ENCODE measurements around the gene CD300LG. TPM values are rescaled to one million over a fixed set of nuclear protein-coding genes. Genes with fewer than 3 reads are reported as not detected.

CD300LG gene
- total RNA-seq, 4 donors from 2014 or later, result 35.2 to 382 (median 96.5) TPM

GRCh38 chr17:43842975-43843325 lies 4.0 kb upstream of the CD300LG start:
- TF ChIP-seq CTCF (IDR thresholded peaks at IDR 0.05), result no peak
- ATAC-seq (ENCODE audit: low FRiP score) (no peak), DNase-seq (ENCODE audit: low spot score) (no peak)

GRCh38 chr17:43844241-43844640 lies 2.7 kb upstream of the CD300LG start:
- no peak for DNase-seq (ENCODE audit: low spot score)
- TF ChIP-seq CTCF (IDR thresholded peaks at IDR 0.05), result no peak
- no peak for ATAC-seq (ENCODE audit: low FRiP score)

GRCh38 chr17:43845766-43846165 lies 1.2 kb upstream of the CD300LG start:
- ATAC-seq (ENCODE audit: low FRiP score) (peak; percentile 15), DNase-seq (ENCODE audit: low spot score) (no peak)
- TF ChIP-seq CTCF (IDR thresholded peaks at IDR 0.05), result no peak

GRCh38 chr17:43846221-43846712 lies 709 bp upstream of the CD300LG start:
- TF ChIP-seq CTCF (IDR thresholded peaks at IDR 0.05), result peak in 2 of 3 donors; percentile 79 to 85
- ATAC-seq (ENCODE audit: low FRiP score) (peak; percentile 96), DNase-seq (ENCODE audit: low spot score) (peak; percentile 90)

GRCh38 chr17:43848601-43849000 lies 1.6 kb downstream of the CD300LG start:
- ATAC-seq (ENCODE audit: low FRiP score) (no peak), DNase-seq (ENCODE audit: low spot score) (no peak)
- TF ChIP-seq CTCF (IDR thresholded peaks at IDR 0.05), result no peak

- no peak for DNase-seq (ENCODE audit: low spot score)
- TF ChIP-seq CTCF (IDR thresholded peaks at IDR 0.05), result no peak
- ATAC-seq (ENCODE audit: low FRiP score), result no peak
These were observed 2.1 kb downstream of the CD300LG start for GRCh38 chr17:43849116-43849515.

GRCh38 chr17:43852571-43852970 lies 5.6 kb downstream of the CD300LG start:
- no peak for TF ChIP-seq CTCF (IDR thresholded peaks at IDR 0.05)

More at GRCh38 chr17:43852571-43852970, 5.6 kb downstream of the CD300LG start:
- no peak for ATAC-seq (ENCODE audit: low FRiP score)
- no peak for DNase-seq (ENCODE audit: low spot score)
